ENCODE data around the gene GH1. TPM values are rescaled to one million over a fixed set of nuclear protein-coding genes. Genes with fewer than 3 reads are reported as not detected.

GH1 gene
- polyA plus RNA-seq, 1 of the 3 experiments (the other 2 are of a cell fraction), result not detected

DNA sequence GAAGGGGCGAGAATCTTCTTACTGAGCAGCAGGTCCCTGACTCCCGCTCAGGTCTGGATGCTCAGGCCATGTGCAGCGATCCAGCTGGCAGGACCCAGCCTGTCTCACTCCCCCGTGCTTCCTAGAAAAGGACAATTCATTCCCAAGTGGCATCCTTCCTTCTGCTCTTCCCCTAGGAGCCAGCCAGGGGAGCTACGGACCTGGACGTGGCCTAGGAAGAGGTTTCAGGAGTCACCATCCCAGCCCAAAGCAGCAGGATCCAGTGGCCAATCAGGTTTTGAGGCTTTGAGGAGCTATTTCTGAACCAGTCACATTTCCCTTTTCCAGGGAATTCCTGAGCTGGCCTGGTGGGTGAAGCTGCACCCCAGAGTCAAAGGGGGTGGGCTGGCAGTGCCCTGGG is 21.2 kb upstream of the GH1 start:
- Histone ChIP-seq H3K9ac (no peak overlapping the region), H4K20me1 (ENCODE audit: insufficient read depth) (no peaks in the 10 kb centered on the region), H3K79me2 (ENCODE audit: insufficient read depth) (no peaks in the 10 kb centered on the region), H3K36me3 (replicated peaks in 1 of 2; ENCODE audit: control insufficient read depth in 1 of 2, insufficient read depth in 2 of 2, low read length in 1 of 2) (no peaks in the 10 kb centered on the region), H3F3A (replicated peaks; ENCODE audit: insufficient read depth) (no peaks in the 10 kb centered on the region), H3K27ac (ENCODE audit: low read depth in 2 of 2, low read length in 1 of 2) (no peak overlapping the region), H3K4me1 (ENCODE audit: control insufficient read depth in 1 of 2, insufficient read depth in 2 of 2, low read depth in 1 of 2, low read length in 1 of 2) (no peaks in the 10 kb centered on the region), H3K9me2 (no peaks in the 10 kb centered on the region), H3K4me2 (no peak overlapping the region), H3K27me3 (ENCODE audit: insufficient read depth) (peaks cover 6% of the 10 kb centered on the region; the same call in 1 of the 2 replicates), H2AFZ (ENCODE audit: low read depth) (no peak overlapping the region), H3K9me3 (no peaks in the 10 kb centered on the region), H3K4me3 (ENCODE audit: low read depth in 2 of 2, low read length in 1 of 2) (no peak overlapping the region)
- no peak for DNase-seq
- TF ChIP-seq, protein P1, sequence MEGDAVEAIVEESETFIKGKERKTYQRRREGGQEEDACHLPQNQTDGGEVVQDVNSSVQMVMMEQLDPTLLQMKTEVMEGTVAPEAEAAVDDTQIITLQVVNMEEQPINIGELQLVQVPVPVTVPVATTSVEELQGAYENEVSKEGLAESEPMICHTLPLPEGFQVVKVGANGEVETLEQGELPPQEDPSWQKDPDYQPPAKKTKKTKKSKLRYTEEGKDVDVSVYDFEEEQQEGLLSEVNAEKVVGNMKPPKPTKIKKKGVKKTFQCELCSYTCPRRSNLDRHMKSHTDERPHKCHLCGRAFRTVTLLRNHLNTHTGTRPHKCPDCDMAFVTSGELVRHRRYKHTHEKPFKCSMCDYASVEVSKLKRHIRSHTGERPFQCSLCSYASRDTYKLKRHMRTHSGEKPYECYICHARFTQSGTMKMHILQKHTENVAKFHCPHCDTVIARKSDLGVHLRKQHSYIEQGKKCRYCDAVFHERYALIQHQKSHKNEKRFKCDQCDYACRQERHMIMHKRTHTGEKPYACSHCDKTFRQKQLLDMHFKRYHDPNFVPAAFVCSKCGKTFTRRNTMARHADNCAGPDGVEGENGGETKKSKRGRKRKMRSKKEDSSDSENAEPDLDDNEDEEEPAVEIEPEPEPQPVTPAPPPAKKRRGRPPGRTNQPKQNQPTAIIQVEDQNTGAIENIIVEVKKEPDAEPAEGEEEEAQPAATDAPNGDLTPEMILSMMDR (IDR thresholded peaks at IDR 0.05), result no peak
- TF ChIP-seq FOXM1 (IDR thresholded peaks at IDR 0.05; ENCODE audit: low read depth) (no peak), CHD2 (IDR thresholded peaks at IDR 0.05; ENCODE audit: low read length, partially characterized antibody) (no peak), RCOR1 (IDR thresholded peaks at IDR 0.05; ENCODE audit: low read length) (no peak), TAF1 (IDR thresholded peaks at IDR 0.05; ENCODE audit: borderline replicate concordance, low read depth, low read length) (no peak)
- TF ChIP-seq, protein P2, sequence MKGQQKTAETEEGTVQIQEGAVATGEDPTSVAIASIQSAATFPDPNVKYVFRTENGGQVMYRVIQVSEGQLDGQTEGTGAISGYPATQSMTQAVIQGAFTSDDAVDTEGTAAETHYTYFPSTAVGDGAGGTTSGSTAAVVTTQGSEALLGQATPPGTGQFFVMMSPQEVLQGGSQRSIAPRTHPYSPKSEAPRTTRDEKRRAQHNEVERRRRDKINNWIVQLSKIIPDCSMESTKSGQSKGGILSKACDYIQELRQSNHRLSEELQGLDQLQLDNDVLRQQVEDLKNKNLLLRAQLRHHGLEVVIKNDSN (IDR thresholded peaks at IDR 0.05; ENCODE audit: borderline replicate concordance, low read depth), result no peak
- WGBS (ENCODE audit: low lambda C conversion rate), result 75% methylated on average over 6 of the region's 6 CpGs
- CTCF ChIA-PET, result interaction anchor here (0.9 to 3.7 kb wide), 7 partner anchors 11 to 194 kb away, joined by 3 to 24 read pairs (median 6); partner anchors contain the start of gene GH1
- POLR2A ChIA-PET, result no interaction called here

DNA sequence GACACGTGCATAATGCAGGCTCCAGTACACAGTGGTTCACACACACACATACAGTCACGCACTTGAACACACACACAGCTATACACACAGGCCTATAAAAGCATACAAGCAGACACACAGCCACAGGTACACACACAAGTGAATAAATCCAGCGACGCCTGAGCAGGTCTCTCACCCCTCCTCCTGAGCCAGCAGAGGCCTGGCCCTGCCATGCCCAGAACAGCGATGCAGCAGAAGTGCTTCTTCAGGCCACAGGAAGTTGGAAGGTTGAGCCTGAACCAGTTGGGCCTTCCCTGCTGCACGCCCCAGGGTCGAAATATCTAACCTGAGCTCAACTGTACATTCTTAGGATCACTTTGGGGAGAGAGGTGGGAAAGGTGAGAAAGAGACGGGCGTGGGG is 20.8 kb upstream of the GH1 start:
- H3K4me3 ChIP-seq (ENCODE audit: low read depth in 2 of 2, low read length in 1 of 2), result no peak overlapping the region
- H3K27me3 ChIP-seq (ENCODE audit: insufficient read depth), result peaks cover 11% of the 10 kb centered on the region; the same call in 1 of the 2 replicates
- H3K9me3 ChIP-seq, result no peaks in the 10 kb centered on the region
- DNase-seq, result no peak
- no peak overlapping the region for H3K4me2 ChIP-seq
- H2AFZ ChIP-seq (ENCODE audit: low read depth), result no peak overlapping the region
- H4K20me1 ChIP-seq (ENCODE audit: insufficient read depth), result no peaks in the 10 kb centered on the region
- no peaks in the 10 kb centered on the region for H3K4me1 ChIP-seq (ENCODE audit: control insufficient read depth in 1 of 2, insufficient read depth in 2 of 2, low read depth in 1 of 2, low read length in 1 of 2)
- ChIA-PET POLR2A (no interaction called here), CTCF (interaction anchor here (0.9 to 3.7 kb wide), 6 partner anchors 11 to 86 kb away, joined by 3 to 24 read pairs (median 6); partner anchors contain the start of gene GH1)
- TF ChIP-seq SIN3A (IDR thresholded peaks at IDR 0.05; ENCODE audit: borderline replicate concordance, low read depth, low read length), result no peak
- no peak for TF ChIP-seq FOXJ3 (CRISPR knock-in tag; IDR thresholded peaks at IDR 0.05)
- TF ChIP-seq, protein P3, sequence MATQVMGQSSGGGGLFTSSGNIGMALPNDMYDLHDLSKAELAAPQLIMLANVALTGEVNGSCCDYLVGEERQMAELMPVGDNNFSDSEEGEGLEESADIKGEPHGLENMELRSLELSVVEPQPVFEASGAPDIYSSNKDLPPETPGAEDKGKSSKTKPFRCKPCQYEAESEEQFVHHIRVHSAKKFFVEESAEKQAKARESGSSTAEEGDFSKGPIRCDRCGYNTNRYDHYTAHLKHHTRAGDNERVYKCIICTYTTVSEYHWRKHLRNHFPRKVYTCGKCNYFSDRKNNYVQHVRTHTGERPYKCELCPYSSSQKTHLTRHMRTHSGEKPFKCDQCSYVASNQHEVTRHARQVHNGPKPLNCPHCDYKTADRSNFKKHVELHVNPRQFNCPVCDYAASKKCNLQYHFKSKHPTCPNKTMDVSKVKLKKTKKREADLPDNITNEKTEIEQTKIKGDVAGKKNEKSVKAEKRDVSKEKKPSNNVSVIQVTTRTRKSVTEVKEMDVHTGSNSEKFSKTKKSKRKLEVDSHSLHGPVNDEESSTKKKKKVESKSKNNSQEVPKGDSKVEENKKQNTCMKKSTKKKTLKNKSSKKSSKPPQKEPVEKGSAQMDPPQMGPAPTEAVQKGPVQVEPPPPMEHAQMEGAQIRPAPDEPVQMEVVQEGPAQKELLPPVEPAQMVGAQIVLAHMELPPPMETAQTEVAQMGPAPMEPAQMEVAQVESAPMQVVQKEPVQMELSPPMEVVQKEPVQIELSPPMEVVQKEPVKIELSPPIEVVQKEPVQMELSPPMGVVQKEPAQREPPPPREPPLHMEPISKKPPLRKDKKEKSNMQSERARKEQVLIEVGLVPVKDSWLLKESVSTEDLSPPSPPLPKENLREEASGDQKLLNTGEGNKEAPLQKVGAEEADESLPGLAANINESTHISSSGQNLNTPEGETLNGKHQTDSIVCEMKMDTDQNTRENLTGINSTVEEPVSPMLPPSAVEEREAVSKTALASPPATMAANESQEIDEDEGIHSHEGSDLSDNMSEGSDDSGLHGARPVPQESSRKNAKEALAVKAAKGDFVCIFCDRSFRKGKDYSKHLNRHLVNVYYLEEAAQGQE (IDR thresholded peaks at IDR 0.05; ENCODE audit: low read depth, low read length), result no peak
- no peak for TF ChIP-seq RXRA (IDR thresholded peaks at IDR 0.05; ENCODE audit: borderline replicate concordance, low read depth)
- TF ChIP-seq MEF2A (IDR thresholded peaks at IDR 0.05; ENCODE audit: borderline replicate concordance, low read depth), result no peak
- no peak for TF ChIP-seq TEAD4 (IDR thresholded peaks at IDR 0.05; ENCODE audit: borderline replicate concordance, insufficient read depth)
- no peak for TF ChIP-seq TAF1 (IDR thresholded peaks at IDR 0.05; ENCODE audit: borderline replicate concordance, low read depth, low read length)
- TF ChIP-seq GATA2 (CRISPR knock-in tag; IDR thresholded peaks at IDR 0.05), result no peak
- WGBS (ENCODE audit: low lambda C conversion rate), result 81% methylated on average over 9 of the region's 9 CpGs
- H3K9ac ChIP-seq, result no peak overlapping the region
- H3K9me2 ChIP-seq, result no peaks in the 10 kb centered on the region
- no peak overlapping the region for H3K27ac ChIP-seq (ENCODE audit: low read depth in 2 of 2, low read length in 1 of 2)
- H3K79me2 ChIP-seq (ENCODE audit: insufficient read depth), result no peaks in the 10 kb centered on the region
- no peaks in the 10 kb centered on the region for H3F3A ChIP-seq (replicated peaks; ENCODE audit: insufficient read depth)
- no peaks in the 10 kb centered on the region for H3K36me3 ChIP-seq (replicated peaks in 1 of 2; ENCODE audit: control insufficient read depth in 1 of 2, insufficient read depth in 2 of 2, low read length in 1 of 2)

Measured in SK-N-SH (cell line).